Pons (tissue), 1 donor: Measurements from ENCODE around the gene LIF.
A peak's percentile ranks its signal among the peaks of the same experiment; 100 is the strongest.

Experiments used
- DNase-seq: peaks from one replicate; pipeline ENCODE4 v3.0.0-alpha.2; 2016; ENCODE audit warnings: low spot score

LIF gene

DNA sequence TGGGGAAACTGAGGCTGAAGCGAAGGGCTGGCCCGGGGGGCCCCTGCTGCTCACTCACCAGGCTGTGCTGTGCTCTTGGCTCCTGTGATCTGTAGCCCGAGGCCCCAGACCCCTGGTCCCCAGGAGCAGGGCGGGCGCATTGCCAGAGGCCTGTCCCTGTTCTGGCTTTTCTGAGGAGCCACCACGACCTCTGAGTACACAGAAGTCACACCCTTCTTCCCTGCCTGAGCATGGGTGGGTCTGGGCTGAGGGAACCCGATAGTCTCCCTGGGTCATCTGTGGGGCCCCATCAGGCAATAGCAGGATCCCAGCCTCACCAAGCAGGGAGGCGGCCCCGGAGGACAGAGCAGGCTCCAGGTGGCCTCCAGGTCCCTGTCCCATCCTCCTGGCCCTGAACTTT lies 37.6 kb upstream of the LIF start:
- DNase-seq: no peak

DNA sequence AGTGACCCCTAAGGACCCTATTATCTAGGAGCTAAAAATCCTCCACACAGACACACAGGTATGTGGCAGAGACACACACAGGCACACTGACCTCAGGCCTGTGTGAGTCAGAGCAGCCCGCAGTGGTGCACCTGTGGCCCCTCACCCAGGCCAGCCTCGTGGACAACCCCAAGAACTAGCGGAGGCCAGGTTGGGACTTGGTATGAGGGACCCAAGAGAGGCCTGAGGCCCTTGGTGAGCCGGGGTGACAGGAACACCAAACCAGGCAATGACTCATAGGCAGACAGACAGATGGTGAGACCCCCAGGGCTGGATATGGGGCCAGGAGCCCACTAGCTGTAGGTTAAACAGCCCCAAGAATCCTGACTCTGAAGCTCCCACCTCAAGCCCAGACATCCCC lies 36.8 kb upstream of the LIF start:
- no peak for DNase-seq

DNA sequence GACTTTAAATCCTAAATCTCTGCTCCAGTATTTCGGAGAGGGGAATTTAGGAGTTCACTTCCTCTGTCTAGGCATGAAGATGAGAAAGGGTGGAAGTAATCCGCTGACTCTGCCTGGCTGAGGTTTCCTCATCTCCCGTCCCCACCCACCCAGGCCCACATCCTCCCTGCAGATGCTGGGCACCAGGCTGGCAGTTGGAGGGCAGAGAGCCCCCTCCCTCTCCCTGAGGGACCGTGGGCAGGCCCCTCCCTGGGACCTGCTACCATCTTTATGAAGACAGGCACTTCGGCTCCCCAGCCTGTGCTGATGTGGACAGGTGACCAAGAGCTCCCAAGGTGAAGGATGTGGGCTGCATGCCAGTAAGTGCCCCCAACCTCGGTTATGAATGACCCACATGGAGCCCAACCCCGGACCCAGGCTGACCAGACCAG lies 36.1 kb upstream of the LIF start:
- no peak for DNase-seq

DNA sequence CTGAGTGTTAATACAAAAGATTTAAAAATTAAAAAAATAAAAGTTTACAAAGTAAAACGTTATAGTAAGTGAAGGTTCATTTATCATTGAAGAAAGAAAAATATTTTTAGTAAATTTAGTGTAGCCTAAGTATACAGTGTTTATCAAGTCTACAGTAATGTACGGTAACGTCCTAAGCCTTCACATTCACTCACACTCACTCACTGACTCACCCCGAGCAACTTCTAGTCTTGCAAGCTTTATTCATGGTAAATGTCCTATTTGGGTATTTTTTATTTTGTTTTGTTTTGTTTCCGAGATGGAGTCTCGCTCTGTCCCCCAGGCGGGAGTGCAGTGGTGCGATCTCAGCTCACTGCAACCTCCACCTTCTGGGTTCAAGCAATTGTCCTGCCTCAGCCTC lies 33.9 kb upstream of the LIF start:
- no peak for DNase-seq

DNA sequence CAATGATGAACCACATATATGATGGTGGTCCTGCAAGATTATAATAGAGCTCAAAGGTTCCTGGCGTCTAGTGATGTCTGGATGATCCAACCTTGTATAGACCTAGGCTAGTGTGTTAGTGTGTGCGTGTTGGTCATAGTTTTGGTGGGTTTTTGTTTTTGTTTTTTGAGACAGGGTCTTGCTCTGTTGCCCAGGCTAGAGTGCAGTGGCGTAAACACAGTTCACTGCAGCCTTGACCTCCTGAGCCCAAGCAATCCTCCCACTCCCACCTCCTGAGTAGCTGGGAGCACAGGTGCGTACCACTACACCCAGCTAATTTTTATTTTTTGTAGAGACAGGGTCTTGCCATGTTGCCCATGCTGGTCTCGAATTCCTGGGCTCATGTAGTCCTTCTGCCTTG lies 33.4 kb upstream of the LIF start:
- DNase-seq: no peak

DNA sequence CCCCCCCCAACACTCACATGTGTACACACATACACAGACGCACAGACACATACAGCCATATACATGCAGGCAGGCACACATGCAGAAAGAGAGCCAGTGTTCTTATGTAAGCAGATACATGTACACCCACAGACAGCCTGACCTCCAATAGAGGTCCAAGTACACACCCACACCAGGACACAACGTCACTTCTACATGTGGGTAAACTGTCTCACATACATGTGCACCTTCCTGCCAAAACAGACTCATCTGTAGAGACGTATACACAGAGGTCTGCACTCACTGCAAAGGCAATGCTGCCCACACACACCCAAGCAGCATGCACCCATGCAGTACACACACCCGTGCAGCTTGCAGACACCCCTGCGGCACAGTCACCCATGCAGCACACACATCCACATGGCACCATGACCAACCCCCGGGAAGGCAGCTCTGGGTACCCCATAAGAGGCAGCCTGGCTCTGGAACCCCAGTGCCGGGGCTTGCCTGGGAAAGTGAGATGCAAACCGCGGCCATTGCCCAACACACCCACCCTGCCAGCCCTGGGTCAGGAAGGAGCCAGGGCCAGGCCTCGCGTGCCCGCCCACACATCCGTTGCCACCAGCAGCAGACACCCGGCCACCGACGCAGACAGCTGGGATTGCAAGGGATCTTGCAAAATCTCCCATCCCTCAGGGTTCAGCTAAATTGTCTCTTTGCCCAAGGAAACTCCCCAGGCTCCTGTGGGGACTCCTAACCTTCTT lies 32.7 kb upstream of the LIF start:
- peak; percentile 26 for DNase-seq

DNA sequence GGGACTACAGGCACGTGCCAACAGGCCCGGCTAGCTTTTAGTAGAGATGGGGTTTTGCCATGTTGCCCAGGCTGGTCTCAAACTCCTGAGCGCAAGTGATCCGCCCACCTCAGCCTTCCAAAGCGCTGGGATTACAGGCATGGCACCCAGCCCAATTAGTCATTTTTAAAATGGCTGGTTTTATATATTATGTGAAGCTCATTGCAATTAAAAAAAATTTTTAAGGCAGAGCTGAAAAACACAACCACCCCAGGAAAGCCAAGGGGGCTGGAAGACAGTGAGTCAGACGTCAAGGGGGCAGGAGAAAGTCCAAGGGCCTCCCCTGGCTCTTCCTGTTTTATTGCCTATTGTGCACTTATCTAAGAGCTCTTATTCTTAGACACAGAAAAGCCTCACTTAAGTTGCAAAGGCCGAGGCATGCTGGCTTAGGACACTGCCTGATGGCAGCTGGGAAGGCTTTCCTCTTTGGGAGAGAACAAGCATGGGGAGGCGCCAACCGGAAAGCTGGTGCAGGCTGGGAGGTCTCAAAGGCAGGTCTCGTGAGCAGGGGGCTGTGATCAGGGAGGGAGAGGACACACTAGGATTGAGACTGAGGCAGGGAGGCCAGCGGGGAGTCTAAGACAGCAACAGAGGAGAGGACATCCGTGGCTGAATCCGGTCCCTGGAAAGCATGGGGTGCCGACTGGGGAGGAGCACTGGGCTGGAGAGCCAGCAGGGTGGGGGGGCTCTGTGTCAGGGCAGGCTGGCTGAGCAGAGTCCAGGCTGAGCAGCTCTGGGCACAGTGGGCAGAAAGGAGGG lies 31.2 kb upstream of the LIF start:
- DNase-seq: peak; percentile 52

DNA sequence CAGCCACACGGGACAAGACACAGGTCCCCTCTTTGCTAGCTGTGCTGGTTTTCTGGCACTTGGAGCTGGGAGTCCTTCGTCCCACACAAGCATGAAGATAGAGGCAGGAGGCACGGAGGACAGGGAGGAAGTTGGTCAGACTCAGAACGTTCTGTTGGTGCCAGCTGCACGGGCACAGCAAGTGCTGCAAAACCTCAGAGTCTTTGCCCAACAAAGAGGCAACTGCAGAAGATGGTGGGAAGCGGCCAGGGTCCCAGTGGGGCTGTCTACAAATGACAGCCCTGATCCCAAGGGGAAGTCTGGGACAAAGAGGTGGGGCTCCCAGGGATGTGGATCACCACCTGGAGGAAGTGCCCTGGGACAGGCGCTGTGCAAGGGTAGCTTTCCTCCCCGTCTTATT lies 29.5 kb upstream of the LIF start:
- no peak for DNase-seq

DNA sequence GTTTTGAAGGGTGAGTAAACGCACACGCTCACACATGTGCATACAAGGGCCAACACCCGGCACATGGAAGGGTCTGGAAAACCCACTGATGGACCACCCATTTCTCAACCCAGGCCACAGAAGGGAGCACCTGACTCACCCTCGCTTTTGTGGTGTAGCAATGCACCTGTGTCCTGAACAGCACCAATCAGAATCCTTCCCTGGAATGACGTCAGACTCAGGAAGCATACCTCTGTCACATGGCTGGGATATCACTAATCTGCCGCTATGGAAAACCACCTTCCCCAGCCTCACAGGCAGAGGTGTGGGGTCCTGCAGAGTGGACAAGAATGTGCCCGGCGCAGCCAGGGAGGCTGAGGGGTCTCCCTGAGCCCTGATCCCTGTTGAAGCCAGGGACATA lies 29.1 kb upstream of the LIF start:
- DNase-seq: no peak

DNA sequence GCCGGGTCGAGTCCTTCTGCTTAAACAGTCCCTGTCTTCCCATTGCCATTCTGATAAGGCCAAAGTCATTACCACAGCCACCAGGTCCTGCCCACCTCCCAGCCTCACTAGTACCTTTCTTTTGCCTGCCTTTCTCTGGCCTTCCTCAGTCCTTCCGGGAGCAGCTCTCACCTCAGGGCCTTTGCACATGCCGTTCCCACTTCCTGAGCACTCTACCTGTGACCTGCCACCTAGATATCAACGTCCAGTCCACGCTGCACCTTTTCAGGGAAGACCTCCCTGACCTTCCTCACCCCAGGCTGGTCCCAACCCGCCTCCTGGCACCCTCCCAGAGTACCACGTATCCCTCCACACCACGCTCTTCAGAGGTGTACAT lies 27.9 kb upstream of the LIF start:
- no peak for DNase-seq

DNA sequence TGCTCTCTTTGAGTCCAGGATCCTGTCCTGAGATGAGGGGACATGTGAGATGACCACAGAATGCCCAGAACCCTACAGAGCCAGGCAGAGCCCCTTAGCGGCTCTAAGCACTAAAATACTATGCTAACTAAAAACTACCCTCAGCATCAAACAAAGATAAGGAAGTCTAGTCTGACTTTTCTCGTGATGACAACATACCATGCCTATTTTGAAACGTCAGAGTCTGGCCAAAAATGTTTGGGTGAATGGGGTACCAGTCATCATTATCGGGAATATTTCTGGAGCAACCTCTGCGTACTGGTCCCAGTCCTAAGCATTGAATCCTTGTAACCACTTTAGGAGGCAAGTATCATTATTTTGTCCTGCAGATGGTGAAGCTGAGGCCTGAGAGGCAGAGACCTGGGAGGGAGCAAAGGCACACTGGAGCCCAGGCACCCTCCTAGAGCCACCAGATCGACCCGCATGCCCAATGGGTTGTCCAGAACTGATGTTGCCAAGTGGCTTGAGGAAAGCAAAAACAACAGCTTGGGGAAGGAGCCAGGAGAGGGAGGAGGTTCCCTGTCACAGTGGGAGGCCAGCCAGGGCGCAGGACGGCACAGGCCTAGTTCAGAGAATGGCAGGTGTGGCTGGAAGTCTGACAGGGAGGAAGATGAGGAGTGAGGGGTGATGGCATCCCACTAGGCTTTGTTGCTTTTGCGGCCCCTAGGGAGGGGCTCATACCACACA lies 27.3 kb upstream of the LIF start:
- peak; percentile 37 for DNase-seq

DNA sequence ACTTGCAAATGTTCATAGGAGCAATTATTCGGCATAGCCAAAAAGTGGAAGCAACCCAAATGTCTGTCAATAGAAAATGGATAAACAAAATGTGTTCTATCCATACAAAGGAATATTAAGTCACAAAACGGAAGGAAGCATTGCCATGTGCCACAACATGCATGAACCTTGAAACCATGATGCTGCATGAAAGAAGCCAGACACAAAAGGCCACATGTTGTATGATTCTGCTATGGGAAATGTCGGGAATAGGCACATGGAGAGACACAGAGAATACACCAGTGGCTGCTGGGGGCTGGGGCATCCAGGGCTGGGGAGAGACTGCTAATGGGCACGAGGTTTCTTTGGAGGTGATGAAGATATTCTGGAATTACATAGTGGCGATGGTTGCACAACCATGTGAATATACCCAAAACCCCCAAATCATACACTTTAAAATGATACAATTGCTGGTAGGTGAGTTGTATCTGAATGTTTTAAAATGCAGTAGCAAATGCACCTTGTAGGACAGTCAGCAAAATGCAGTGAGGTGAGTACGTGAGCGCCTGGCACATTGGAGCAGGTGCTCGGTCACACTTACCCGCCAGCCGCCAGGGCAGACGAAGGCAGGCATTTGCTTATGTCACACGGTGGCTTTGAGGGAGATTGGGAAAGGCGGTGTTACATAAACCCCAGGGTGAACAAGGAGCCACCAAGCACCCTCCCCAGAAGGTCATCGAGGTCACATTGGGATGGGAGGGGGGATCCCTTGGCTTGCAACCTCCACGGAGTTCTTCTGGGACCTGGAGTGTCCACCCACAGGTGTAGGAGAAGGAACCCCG lies 26.4 kb upstream of the LIF start:
- DNase-seq: no peak

DNA sequence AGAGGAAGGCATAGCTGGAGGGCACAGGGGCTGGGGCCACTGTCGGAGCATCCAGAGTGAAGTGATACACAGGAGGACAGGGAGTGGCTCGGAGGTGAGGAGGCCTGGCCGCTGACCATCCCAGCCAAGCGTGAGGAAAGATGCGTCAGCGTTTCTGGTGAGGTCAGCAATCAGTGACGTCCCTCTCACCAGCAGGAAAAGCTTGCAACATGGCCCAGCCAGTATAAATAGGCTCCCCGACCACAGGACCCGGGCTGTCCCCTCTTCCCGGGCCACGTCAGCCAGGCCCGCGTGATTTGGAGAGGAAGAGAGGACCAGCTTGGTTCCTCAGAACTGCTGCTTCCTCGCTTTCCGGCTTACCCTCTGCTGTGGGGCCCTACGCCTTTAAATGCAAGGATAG lies 24.3 kb upstream of the LIF start:
- DNase-seq: peak; percentile 84

DNA sequence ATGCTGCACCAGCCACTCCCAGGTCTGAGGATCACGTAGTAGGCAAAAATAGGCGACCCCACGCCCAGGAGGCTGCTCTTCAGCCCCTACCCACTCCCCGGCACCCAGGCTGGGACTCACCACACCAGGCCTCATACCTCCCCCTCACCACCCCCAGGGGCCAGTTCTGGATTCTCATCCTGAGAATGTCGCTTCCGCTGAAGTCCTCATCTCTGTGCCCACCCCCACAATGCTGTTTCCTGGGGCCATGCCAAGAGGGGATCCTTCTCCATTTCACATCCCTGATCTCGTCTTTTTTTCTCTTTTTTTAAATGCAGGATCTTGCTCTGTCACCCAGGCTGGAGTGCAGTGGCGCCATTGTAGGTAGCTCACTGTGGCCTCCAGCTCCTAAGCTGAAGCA lies 21.8 kb upstream of the LIF start:
- no peak for DNase-seq

DNA sequence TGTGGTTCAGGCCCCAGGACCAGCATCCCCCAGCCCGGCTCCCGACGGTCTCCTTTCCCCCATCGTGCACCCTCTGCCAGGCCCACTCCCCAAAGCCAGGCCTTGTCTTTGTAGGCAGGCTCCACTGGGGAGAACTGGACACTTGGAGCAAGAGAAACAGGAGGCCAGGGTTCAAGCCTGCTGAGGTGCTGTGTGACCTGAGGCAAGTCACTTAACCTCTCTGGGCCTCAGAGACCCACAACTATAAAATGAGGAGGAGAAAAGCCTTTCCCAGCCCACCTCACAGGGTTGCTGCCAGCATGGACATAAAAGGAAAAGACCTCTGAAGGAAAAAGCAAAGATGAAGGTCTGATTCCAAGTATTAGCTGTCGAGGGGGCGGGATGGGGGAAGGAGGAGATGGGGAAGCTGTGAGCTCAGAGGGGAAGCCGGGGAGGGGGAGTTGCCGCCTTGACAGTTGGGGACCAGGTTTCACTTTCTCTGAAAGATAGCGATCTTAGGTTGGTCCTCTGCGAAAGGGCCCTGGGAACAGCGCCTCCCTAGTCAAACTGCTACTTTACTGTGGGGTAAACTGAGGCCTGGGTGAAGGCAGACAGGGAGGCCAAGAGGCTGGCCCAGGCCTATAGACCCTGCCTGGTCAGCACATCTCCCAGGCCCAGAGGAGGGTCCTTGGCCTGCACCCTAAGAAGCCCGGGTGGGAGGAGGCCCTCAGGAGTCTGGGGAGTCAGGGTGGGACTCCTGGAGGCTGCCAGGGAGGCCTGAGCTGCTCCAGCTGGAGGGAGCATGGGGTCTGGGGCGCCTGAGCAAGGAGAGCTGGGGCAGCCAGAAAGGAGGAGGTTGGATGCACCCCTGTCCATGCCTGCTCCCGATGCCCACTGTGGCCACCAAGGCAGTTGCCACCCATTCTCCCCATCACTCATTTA lies 21.1 kb upstream of the LIF start:
- DNase-seq: no peak

DNA sequence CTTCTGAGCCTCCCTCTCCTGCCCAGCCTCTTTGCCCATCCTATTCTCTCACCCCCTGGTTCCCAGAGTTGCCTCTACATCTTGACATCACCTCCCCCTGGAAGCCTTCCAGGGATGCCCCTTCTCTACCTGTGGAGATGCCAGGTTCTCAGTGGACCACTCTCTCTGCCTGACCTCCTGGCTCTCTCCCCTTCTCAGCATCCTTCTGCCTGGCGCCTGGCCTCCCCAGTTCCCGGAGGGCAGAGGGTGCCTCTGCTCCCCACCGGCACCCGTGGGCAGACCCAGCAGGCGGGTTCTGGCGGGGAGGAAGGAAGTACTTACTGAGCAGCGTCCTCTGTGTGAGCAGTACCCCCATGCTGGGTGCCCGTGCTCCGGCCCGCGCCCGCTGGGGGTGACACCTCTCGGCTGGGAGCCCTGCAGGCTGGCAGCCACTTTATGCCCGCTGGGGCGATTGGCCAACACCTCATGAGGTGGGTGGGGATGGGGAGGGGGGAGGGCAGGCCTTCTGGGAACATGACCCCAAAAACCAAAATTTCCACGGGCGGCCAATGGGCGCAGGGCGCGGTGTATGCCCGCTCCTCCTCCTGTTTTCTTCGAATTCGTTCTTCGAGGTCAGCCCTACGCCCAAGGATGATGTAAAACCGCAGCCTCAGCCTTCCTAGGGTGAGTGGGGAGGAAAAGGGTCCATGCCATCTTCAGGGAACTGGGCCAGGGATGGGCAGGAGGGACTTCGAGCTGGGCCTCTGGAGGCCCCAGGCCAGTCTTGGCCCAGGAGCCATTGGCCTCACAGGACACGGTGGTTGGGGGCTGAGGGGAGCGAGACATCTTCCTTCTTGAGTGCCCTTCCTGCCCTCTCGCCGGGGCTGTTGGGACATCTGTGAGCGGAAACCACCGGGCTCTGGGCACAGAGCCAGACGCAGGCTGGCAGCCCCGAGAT lies 20.2 kb upstream of the LIF start, which contains the start of gene OSM:
Gene OSM (minus strand): TSS at position 407 of the 937 bp plus-strand sequence. CDS start 52 bp downstream, at position 355.
- peak; percentile 53 for DNase-seq

DNA sequence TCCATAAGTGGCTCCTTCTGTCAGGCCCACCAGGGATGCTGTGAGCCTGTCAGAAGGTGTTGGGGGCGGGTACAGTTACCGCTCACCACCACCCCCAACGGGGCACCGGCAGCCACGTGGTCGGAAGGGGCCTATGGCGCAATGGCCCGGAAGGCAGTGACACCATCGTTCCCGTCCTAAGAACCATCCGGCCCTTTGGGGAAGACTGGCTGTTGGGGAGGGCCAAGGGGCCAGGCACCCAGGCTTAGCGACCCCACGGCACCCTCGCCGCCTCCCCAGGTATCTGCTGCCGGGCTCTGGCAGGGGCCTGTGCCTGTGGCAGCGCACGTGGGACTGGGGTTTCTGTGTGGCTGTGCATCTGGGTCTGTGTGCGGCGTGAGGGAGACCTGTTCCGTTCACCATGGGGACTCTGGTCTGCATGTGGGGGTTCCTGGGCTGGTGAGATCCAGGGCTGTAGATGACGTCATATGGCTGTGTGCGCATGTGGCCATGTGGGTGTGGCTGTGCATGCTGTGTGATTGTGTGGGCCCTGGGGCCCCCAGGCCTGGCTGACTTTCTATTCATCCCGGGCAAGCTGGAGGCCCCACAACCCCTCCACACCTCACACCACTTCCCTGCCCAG lies 19.4 kb upstream of the LIF start:
- DNase-seq: peak; percentile 39

DNA sequence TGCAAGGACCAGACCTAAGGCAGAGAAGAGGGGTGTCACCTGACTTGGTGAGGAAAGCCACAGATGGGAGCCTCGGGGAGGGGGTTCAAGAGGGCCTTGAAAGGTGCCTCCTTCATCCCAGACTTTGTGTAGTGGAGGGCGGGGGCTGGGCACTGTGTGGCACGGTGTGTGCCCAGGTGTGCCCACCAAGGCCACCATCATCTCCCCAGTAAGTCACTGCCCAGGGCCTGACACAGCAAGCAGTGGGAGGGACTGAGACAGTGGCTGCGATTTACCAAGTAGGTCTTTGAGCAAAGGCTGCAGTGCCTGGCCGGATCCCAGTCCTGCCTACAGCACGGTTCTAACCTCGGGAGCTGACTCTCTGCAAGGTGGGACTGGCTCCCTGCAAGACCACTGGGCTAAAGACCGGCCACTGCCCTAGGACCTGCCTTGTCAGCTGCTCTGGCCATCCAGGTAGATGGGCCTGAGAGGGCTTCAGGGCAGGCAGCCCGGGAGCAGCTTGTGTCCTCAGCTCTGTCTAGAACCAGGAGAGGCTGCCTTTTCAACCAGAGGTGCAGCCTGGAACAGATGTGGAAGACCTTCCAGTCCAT lies 18.7 kb upstream of the LIF start:
- DNase-seq: no peak

DNA sequence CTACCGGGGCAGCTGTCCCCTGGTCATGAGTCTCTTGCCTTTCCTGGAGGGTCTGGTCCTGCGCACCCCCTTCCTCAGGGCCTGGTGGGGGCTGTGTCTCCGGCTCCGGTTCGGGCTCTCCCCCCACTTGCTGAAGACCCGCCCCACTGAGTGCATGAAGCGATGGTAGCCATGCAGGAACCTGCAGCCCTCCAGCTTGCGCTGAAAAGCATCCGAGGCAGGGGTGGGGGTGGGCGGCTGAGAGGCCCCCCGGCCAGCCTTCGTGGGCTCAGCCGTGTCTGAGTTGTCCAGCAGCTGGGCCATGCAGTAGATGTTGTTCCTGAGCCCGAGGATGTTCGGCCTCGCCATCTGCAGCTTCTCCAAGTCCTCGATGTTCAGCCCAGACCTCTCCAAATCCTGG lies 17.3 kb upstream of the LIF start:
- no peak for DNase-seq
